Lower lobe of right lung (tissue), 2 donors: Measurements from ENCODE around the gene IL17B. TPM values are rescaled to one million over a fixed set of nuclear protein-coding genes. Genes with fewer than 3 reads are reported as not detected.

Source experiments
- ATAC-seq, 2 donors: fragments of 200-7000 bp; cut with Tn5 transposase; one replicate each; pipeline ENCODE4 v1.9.1; 2020 to 2022; ENCODE audit warnings: mild to moderate bottlenecking in 2 of 2, moderate library complexity in 2 of 2
- DNase-seq: peaks from one replicate; pipeline ENCODE4 v3.0.0-alpha.2; 2020
- H3K27ac ChIP-seq: fragments of 200-600 bp; one replicate; pipeline ENCODE4 v1.8.0; 2022
- H3K27me3 ChIP-seq: fragments of 200-600 bp; one replicate; pipeline ENCODE4 v1.8.0; 2022; ENCODE audit warnings: low read depth
- H3K36me3 ChIP-seq: fragments of 200-600 bp; one replicate; pipeline ENCODE4 v1.8.0; 2022; ENCODE audit warnings: mild to moderate bottlenecking
- H3K4me1 ChIP-seq: fragments of 200-600 bp; one replicate; pipeline ENCODE4 v1.8.0; 2022
- H3K4me3 ChIP-seq: fragments of 200-600 bp; one replicate; pipeline ENCODE4 v1.8.0; 2022; ENCODE audit warnings: mild to moderate bottlenecking
- H3K9me3 ChIP-seq: fragments of 200-600 bp; one replicate; pipeline ENCODE4 v1.8.0; 2022
- intact Hi-C: fragments of 100-400 bp; cut with DNase I; formaldehyde crosslinking; loops from one replicate; pipeline ENCODE4 v1.11.0; 2022
- total RNA-seq: library from RNA; stranded (reverse); fragmentation: NEBNext Ultra II Directional; extraction: Animal tissue kit (Norgen Biotek cat#: 25700); gene quantifications from one replicate; pipeline ENCODE4 v1.2.1, GENCODE V29; 2021
- TF ChIP-seq, protein P1 (sequence below): fragments of 200-600 bp; IDR thresholded peaks from one replicate; pipeline ENCODE4 v1.8.0; 2022; ENCODE audit warnings: antibody characterized with exemption, mild to moderate bottlenecking
- donor health status: DM: no; HTN: yes; CAD: no; lungs with severe emphysema.

The IL17B gene
- total RNA-seq, 1 donor from 2014 or later, result not detected

DNA sequence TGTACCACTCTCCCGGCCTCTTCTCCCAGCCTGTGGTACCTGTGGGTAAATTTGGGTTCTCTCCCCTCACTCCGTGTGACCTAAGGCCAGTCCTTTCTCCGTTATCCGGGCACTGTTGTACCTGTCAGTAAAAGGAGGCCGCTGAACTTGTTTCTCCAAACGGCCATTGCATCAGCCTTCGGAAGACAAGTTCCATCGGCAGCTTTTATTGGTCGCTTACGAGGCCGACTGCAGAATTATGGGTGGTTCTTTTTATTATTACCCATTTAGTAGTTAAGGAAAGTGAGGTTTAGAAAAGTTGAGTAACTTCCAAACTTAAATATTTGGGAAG, 33.2 kb downstream of the IL17B start:
- no peaks in the 10 kb centered on the region for H3K27me3 ChIP-seq
- H3K4me1 ChIP-seq, result peaks cover 29% of the 10 kb centered on the region
- peak overlapping the region; percentile 92 for H3K4me3 ChIP-seq
- intact Hi-C loops, result no loop called here
- ATAC-seq, result peak in 1 of 2 donors; percentile 4
- no peak for DNase-seq
- no peaks in the 10 kb centered on the region for H3K9me3 ChIP-seq
- peaks cover 31% of the 10 kb centered on the region for H3K36me3 ChIP-seq
- TF ChIP-seq, protein P1, sequence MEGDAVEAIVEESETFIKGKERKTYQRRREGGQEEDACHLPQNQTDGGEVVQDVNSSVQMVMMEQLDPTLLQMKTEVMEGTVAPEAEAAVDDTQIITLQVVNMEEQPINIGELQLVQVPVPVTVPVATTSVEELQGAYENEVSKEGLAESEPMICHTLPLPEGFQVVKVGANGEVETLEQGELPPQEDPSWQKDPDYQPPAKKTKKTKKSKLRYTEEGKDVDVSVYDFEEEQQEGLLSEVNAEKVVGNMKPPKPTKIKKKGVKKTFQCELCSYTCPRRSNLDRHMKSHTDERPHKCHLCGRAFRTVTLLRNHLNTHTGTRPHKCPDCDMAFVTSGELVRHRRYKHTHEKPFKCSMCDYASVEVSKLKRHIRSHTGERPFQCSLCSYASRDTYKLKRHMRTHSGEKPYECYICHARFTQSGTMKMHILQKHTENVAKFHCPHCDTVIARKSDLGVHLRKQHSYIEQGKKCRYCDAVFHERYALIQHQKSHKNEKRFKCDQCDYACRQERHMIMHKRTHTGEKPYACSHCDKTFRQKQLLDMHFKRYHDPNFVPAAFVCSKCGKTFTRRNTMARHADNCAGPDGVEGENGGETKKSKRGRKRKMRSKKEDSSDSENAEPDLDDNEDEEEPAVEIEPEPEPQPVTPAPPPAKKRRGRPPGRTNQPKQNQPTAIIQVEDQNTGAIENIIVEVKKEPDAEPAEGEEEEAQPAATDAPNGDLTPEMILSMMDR, result no peak
- peak overlapping the region; percentile 82 for H3K27ac ChIP-seq

DNA sequence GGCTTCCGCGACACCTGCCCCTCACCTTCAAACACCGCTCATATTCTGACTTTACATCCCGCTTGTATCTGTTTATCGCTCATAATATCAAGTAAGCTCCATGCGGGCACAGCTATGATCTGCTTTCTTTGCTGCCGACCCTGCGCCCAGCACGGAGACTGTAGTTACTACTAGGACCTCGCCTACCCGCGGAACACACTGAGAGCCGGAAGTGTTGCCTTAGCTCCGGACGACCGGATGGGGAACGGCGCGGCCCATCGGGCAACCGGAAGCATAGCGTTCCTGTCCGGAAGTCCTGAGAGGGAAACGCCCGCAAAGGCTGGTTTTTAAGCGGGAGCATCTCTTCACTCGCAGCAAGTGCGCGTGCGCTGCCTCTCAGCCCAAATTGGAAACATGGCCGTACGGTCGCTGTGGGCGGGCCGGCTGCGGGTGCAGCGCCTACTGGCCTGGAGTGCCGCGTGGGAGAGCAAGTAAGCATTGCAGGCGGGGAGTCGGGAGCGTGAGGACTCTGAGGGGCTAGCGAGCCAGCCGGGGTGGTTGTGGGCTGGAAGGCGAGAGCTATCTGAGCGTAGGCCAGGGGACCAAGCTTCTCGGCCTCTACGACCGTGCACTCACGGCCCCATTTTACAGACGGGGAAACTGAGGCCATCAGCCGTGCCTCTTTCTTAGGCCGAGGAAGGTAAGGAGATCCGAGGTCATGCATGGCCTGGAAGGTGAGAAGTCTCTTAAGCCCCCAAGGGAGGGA, 33.8 kb downstream of the IL17B start, which contains the start of gene GRPEL2:
Gene GRPEL2 (plus strand): TSS at position 353 of the 745 bp plus-strand sequence. CDS start 41 bp downstream, at position 394.
- H3K9me3 ChIP-seq, result no peaks in the 10 kb centered on the region
- DNase-seq (peak; percentile 97), ATAC-seq (peak; percentile 99)
- peak within 1 kb of the TSS; percentile 82 for H3K27ac ChIP-seq
- H3K4me1 ChIP-seq, result peaks cover 29% of the 10 kb centered on the region
- peaks cover 28% of the 10 kb centered on the region for H3K36me3 ChIP-seq
- no peaks in the 10 kb centered on the region for H3K27me3 ChIP-seq
- peak within 1 kb of the TSS; percentile 92 for H3K4me3 ChIP-seq
- intact Hi-C loops, result no loop called here
- TF ChIP-seq, protein P1, result no peak

DNA sequence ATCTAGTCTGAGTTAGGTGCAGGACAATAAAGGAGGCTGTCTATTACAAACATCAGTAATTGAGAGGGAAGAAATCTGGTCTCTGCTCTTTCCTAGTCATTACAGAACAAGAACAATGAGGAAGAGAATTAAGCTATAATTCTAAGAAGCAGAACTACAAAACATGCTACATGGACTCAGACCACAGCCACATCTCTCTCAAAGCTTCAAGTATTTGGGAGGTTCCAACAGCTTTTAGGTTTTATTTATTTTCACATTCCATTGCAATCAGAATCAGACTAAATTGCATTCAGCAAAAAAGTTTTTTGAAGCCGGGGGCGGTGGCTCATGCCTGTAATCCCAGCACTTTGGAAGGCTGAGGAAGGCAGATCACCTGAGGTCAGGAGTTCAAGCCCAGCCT, 34.9 kb downstream of the IL17B start:
- Histone ChIP-seq H3K4me3 (no peak overlapping the region), H3K27me3 (no peaks in the 10 kb centered on the region), H3K4me1 (peaks cover 29% of the 10 kb centered on the region), H3K9me3 (no peaks in the 10 kb centered on the region), H3K27ac (peak overlapping the region; percentile 82), H3K36me3 (peaks cover 24% of the 10 kb centered on the region)
- DNase-seq (no peak), ATAC-seq (no peak)
- intact Hi-C loops, result no loop called here
- TF ChIP-seq, protein P1, result no peak

DNA sequence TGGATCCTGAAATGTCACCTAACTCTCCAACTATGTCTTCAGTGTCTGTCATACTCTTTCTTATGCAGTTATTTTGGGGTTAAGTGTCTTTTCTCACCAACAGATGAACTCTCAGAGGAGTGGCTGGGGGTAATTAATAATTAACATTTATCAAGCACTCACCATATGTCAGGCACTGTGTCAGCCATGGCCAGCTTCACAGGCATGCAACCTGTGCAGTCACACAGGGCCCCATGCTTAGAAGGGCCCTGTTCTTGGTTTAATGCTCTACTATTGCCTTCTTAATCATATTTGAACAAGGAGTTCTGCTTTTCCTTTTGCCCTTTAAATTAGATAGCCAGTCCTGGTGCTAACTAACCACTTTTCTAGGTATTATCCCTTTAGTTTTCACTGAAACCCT, 37.2 kb downstream of the IL17B start:
- TF ChIP-seq, protein P1, result no peak
- intact Hi-C loops, result no loop called here
- ATAC-seq (no peak), DNase-seq (no peak)
- Histone ChIP-seq H3K4me1 (peaks cover 19% of the 10 kb centered on the region), H3K9me3 (no peaks in the 10 kb centered on the region), H3K36me3 (peaks cover 11% of the 10 kb centered on the region), H3K27ac (no peak overlapping the region), H3K27me3 (no peaks in the 10 kb centered on the region), H3K4me3 (no peak overlapping the region)

DNA sequence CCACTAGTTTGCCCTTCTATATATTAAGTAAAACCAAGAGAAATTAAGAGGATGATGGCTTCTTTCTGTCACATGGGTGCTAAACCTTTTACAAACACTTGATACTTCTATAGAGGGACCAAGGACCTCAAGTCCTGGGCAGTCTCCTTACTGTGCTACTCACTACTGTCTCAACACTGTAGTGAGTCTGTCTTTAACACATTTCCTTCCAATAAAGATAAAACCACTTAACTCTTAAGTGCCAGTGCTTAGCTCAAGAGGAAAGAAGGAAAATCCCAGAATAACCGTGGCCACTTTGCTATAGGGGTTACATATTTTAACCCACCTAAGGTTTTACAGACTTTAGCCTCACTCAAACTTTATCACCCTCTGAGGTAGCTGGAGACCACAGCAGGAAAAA, 38.2 kb downstream of the IL17B start:
- Histone ChIP-seq H3K4me1 (peaks cover 14% of the 10 kb centered on the region), H3K4me3 (no peak overlapping the region), H3K36me3 (peaks cover 12% of the 10 kb centered on the region), H3K27me3 (no peaks in the 10 kb centered on the region), H3K9me3 (no peaks in the 10 kb centered on the region), H3K27ac (no peak overlapping the region)
- DNase-seq, result no peak
- no peak for ATAC-seq
- TF ChIP-seq, protein P1, result no peak
- intact Hi-C loops, result no loop called here
